Calu3 (cell line): ENCODE results near the gene TSPAN15. TPM values are rescaled to one million over a fixed set of nuclear protein-coding genes. Genes with fewer than 3 reads are reported as not detected.

Source experiments
- BruUV-seq: library from RNA; stranded (reverse); fragments of 400-500 nt; replicated peaks from 2 replicates; lab custom pipeline; 2021; lab: Mats Ljungman, UMichigan
- CTCF ChIA-PET: fragments of 300-600 bp; sonication (Branson Sonifier 250); formaldehyde crosslinking; loops from one replicate; lab custom pipeline; 2022; ENCODE audit warnings: antibody characterized with exemption; lab: Charles Lee
- DNase-seq: peaks from one replicate; pipeline ENCODE4 v3.0.0; 2022
- H3K27ac Mint-ChIP-seq: one replicate; pipeline ENCODE4 v1.8.0; 2022; ENCODE audit warnings: mixed read lengths; ENCODE audit not compliant: unreplicated experiment
- H3K27me3 Mint-ChIP-seq: one replicate; pipeline ENCODE4 v1.8.0; 2022; ENCODE audit warnings: mixed read lengths; ENCODE audit not compliant: unreplicated experiment
- H3K36me3 Mint-ChIP-seq: one replicate; pipeline ENCODE4 v1.8.0; 2022; ENCODE audit warnings: mild to moderate bottlenecking, moderate library complexity, mixed read lengths; ENCODE audit not compliant: insufficient read depth, unreplicated experiment
- H3K4me1 Mint-ChIP-seq: one replicate; pipeline ENCODE4 v1.8.0; 2022; ENCODE audit warnings: mild to moderate bottlenecking, low read depth, mixed read lengths; ENCODE audit not compliant: unreplicated experiment
- H3K4me3 Mint-ChIP-seq: one replicate; pipeline ENCODE4 v1.8.0; 2022; ENCODE audit warnings: mild to moderate bottlenecking, low read depth, moderate library complexity, mixed read lengths; ENCODE audit not compliant: unreplicated experiment
- H3K9me3 Mint-ChIP-seq: one replicate; pipeline ENCODE4 v1.8.0; 2022; ENCODE audit warnings: low read depth, mixed read lengths; ENCODE audit not compliant: unreplicated experiment
- intact Hi-C: fragments of 100-400 bp; cut with micrococcal nuclease; formaldehyde crosslinking; loops from one replicate; pipeline ENCODE4 v1.10.0; 2022; ENCODE audit not compliant: unreplicated experiment
- total RNA-seq: library from RNA; stranded (reverse); gene quantifications from 2 replicates; pipeline ENCODE4 v1.2.3, GENCODE V29; 2022
- TF ChIP-seq, protein P1 (sequence below): fragments of 200-600 bp; IDR thresholded peaks from one replicate; pipeline ENCODE4 v1.8.0; 2022; ENCODE audit warnings: antibody characterized with exemption; ENCODE audit not compliant: unreplicated experiment

Gene TSPAN15
- total RNA-seq, 1 experiment from 2014 or later = 137 TPM

DNA sequence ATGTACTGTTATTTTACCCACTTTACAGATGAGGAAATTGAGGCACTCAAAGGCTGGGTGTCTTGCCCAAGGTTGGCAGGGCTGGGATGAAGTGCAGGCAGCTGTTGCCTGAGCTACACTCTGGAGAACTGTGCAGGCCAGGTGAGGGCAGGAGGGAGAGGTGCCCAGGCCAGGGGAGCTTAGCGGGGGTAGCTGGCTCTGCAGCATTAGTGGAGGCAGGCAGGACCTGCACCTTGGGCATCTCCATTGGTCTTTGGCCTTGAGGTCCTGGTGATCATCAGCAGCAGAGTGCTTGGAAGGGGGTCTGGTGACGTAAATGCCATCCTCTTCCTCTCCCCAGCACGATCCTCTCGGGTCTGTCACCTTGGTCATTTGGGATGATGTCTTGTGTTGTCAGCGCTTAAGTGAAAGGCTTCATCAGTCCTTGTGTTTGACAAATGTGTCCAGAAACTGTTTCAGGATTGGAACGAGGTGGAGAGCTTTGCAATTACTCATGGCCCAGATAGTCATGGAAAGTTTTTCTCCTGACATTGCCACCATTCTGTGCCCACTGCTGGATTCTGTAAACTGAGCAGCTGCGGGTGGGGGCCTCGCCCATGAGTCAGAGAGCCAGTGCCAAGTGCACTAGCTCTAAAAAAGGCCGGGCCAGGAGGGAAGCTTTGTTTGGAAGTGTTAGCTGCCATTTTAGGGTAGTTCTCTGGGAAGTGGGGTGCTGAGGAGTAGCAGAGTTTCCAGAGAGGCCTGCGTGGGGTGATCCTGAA, 47.6 kb downstream of the TSPAN15 start:
- CTCF ChIA-PET = interaction anchor here (1.3 kb wide), 1 partner anchor 75 kb away, joined by 3 read pairs; no protein-coding TSS in a partner anchor
- intact Hi-C loops = no loop called here
- Mint-ChIP-seq H3K36me3 (peaks cover 37% of the 10 kb centered on the region), H3K4me1 (no peaks in the 10 kb centered on the region), H3K27me3 (no peaks in the 10 kb centered on the region), H3K9me3 (no peaks in the 10 kb centered on the region), H3K27ac (no peak overlapping the region), H3K4me3 (no peak overlapping the region)
- no peak for DNase-seq
- no TSS peak for BruUV-seq
- TF ChIP-seq, protein P1, sequence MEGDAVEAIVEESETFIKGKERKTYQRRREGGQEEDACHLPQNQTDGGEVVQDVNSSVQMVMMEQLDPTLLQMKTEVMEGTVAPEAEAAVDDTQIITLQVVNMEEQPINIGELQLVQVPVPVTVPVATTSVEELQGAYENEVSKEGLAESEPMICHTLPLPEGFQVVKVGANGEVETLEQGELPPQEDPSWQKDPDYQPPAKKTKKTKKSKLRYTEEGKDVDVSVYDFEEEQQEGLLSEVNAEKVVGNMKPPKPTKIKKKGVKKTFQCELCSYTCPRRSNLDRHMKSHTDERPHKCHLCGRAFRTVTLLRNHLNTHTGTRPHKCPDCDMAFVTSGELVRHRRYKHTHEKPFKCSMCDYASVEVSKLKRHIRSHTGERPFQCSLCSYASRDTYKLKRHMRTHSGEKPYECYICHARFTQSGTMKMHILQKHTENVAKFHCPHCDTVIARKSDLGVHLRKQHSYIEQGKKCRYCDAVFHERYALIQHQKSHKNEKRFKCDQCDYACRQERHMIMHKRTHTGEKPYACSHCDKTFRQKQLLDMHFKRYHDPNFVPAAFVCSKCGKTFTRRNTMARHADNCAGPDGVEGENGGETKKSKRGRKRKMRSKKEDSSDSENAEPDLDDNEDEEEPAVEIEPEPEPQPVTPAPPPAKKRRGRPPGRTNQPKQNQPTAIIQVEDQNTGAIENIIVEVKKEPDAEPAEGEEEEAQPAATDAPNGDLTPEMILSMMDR = no peak

DNA sequence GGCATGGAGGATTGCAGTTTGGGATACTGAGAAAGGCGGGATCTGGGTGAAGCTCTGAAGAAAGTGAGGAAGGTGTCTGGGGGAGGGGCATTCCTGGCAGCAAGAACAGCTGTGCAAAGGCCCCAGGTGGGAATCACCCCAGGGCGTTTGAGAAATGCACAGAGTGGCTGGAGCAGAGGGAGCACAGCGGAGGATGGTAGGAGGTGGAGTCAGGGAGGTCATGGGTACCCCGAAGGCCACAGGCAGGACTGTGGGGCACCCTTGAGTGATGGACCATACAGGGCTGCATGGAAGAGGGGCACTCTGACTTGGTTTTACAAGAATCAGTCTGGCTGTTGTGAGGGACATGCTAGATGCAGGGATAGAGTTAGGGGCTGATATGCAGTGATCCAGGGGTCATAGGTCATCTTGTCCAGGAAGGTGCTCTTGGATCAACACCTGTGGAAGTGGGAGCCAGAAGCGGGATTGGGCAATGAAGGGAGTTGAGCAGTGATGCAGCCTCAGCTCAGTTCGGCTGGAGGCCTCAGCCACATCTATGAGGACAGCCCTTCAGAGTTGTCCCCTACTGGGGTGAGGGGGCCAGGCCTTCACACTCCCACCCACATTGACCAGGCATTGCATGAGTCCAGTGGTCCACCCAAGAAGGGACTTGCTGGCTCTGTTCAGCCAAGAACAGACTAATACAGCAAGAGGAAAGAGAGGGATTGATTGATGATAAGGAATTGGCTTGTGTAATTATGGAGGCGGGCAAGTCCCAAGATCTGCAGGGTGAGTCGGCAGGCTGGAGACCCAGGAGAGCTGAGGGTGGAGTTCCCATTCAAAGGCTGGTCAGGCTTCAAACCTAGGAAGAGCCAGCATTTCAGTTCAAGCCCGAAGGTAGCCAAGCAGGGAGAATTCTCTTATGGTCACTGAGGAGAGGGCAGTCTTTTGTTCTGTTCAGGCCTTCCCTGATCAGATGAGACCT, 48.7 kb downstream of the TSPAN15 start:
- peaks cover 31% of the 10 kb centered on the region for H3K36me3 Mint-ChIP-seq
- DNase-seq = no peak
- TF ChIP-seq, protein P1 = no peak
- no peaks in the 10 kb centered on the region for H3K27me3 Mint-ChIP-seq
- H3K27ac Mint-ChIP-seq = no peak overlapping the region
- CTCF ChIA-PET = interaction anchor here (1.3 kb wide), 1 partner anchor 15 kb away, joined by 3 read pairs; no protein-coding TSS in a partner anchor
- no TSS peak for BruUV-seq
- H3K4me3 Mint-ChIP-seq = no peak overlapping the region
- H3K9me3 Mint-ChIP-seq = no peaks in the 10 kb centered on the region
- intact Hi-C loops = no loop called here
- no peaks in the 10 kb centered on the region for H3K4me1 Mint-ChIP-seq

DNA sequence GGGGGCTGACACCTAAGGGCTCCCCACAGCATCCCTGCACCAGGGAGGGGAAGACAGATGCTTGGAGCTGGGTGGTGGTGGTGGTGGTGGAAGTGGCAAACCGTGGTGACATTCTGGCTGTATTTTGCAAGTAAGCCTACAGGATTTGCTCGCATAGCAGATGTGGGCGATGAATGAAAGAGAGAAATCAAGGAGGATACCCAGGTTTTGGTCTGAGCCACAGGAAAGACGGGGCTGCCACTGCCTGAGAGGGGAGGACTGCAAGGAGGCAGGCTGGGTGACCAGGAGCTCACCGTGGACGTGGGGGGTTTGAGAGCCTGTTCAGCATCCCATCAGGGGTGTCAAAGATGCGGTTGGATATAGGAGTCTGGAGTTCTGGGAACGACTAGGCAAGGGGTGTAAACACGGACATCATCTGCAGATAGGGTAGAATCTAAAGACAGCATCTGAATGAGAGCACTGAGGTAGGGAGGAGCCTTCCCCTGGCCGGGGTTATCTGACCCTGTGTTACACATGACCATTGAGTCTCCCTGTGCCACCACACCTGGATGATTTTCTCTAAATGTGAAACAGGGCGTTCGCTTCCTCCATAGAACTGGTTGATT, 49.7 kb downstream of the TSPAN15 start:
- BruUV-seq = no TSS peak
- CTCF ChIA-PET = interaction anchor here (1.3 kb wide), 1 partner anchor 16 kb away, joined by 3 read pairs; no protein-coding TSS in a partner anchor
- Mint-ChIP-seq H3K4me1 (no peaks in the 10 kb centered on the region), H3K27ac (no peak overlapping the region), H3K36me3 (peaks cover 23% of the 10 kb centered on the region), H3K27me3 (no peaks in the 10 kb centered on the region), H3K4me3 (no peak overlapping the region), H3K9me3 (no peaks in the 10 kb centered on the region)
- TF ChIP-seq, protein P1 = no peak
- intact Hi-C loops = no loop called here
- no peak for DNase-seq

DNA sequence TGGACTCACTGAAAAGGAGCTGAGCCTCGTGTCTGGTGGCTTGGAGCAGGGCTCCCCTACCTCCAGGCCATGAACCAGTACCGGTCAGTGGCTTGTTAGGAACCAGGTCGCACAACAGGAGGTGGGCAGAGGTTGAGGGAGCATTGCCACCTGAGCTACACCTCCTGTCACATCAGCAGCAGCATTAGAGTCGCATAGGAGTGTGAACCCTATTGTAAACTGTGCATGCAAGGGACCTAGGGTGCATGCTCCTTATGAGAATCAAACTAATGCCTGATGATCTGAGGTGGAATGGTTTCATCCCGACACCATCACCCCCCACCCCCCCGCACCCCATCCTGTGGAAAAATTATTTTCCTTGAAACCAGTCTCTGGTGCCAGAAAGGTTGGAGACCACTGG, 50.4 kb downstream of the TSPAN15 start:
- TF ChIP-seq, protein P1 = no peak
- Mint-ChIP-seq H3K27me3 (no peaks in the 10 kb centered on the region), H3K4me1 (no peaks in the 10 kb centered on the region), H3K36me3 (peaks cover 28% of the 10 kb centered on the region), H3K9me3 (no peaks in the 10 kb centered on the region), H3K4me3 (no peak overlapping the region), H3K27ac (no peak overlapping the region)
- no peak for DNase-seq
- no TSS peak for BruUV-seq
- intact Hi-C loops = no loop called here
- CTCF ChIA-PET = no interaction called here
